Ureter (tissue), 1 donor: Measurements from ENCODE around the gene FCRL6. TPM values are rescaled to one million over a fixed set of nuclear protein-coding genes. Genes with fewer than 3 reads are reported as not detected.
A peak's percentile ranks its signal among the peaks of the same experiment; 100 is the strongest.

Source experiments
- DNase-seq: peaks from one replicate; pipeline ENCODE4 v3.0.0-alpha.2; 2020; ENCODE audit warnings: low spot score
- total RNA-seq: library from RNA; stranded (reverse); gene quantifications from one replicate; pipeline ENCODE4 v1.2.4, GENCODE V29; 2023
- donor health status: DM: yes; HTN: yes; CAD: no.

FCRL6 gene
- total RNA-seq, 1 donor from 2014 or later: 0.49 TPM

GRCh38 chr1:159835356-159835755 lies 33.2 kb downstream of the FCRL6 start:
- DNase-seq: no peak

- DNase-seq: no peak
Measured at GRCh38 chr1:159835862-159836525, 33.8 kb downstream of the FCRL6 start.

- DNase-seq: no peak
Measured at GRCh38 chr1:159838715-159839114, 36.6 kb downstream of the FCRL6 start.

- DNase-seq: no peak
Measured at GRCh38 chr1:159839116-159839849, 37.1 kb downstream of the FCRL6 start.

GRCh38 chr1:159841749-159842148 lies 39.6 kb downstream of the FCRL6 start:
- no peak for DNase-seq

- DNase-seq: no peak
Measured at GRCh38 chr1:159843459-159843858, 41.3 kb downstream of the FCRL6 start.

GRCh38 chr1:159845751-159846629 lies 43.8 kb downstream of the FCRL6 start:
- no peak for DNase-seq

- no peak for DNase-seq
Measured at GRCh38 chr1:159847231-159847630, 45.1 kb downstream of the FCRL6 start.

- DNase-seq: no peak
Measured at GRCh38 chr1:159848326-159848725, 46.2 kb downstream of the FCRL6 start.

- DNase-seq: no peak
Measured at GRCh38 chr1:159849626-159850366, 47.6 kb downstream of the FCRL6 start.

GRCh38 chr1:159851407-159851806 lies 49.2 kb downstream of the FCRL6 start:
- no peak for DNase-seq

- DNase-seq: no peak
Measured at GRCh38 chr1:159853417-159854115, 51.4 kb downstream of the FCRL6 start.

- peak; percentile 82 for DNase-seq
Measured at GRCh38 chr1:159854116-159854692, 52.0 kb downstream of the FCRL6 start.

- DNase-seq: peak; percentile 87
Measured at GRCh38 chr1:159854693-159855192, 52.6 kb downstream of the FCRL6 start.

- DNase-seq: no peak
Measured at GRCh38 chr1:159855709-159856108, 53.5 kb downstream of the FCRL6 start.

GRCh38 chr1:159856576-159856975 lies 54.4 kb downstream of the FCRL6 start:
- no peak for DNase-seq

GRCh38 chr1:159857889-159858288 lies 55.7 kb downstream of the FCRL6 start:
- no peak for DNase-seq

GRCh38 chr1:159859767-159860322 lies 57.7 kb downstream of the FCRL6 start:
- DNase-seq: no peak

- DNase-seq: no peak
Measured at GRCh38 chr1:159860456-159860855, 58.3 kb downstream of the FCRL6 start.

- DNase-seq: no peak
Measured at GRCh38 chr1:159861218-159861617, 59.1 kb downstream of the FCRL6 start.
